ENCODE data around the gene SLF2. TPM values are rescaled to one million over a fixed set of nuclear protein-coding genes. Genes with fewer than 3 reads are reported as not detected.

SLF2 gene
- total RNA-seq, 1 experiment from 2014 or later: 23.1 TPM

DNA sequence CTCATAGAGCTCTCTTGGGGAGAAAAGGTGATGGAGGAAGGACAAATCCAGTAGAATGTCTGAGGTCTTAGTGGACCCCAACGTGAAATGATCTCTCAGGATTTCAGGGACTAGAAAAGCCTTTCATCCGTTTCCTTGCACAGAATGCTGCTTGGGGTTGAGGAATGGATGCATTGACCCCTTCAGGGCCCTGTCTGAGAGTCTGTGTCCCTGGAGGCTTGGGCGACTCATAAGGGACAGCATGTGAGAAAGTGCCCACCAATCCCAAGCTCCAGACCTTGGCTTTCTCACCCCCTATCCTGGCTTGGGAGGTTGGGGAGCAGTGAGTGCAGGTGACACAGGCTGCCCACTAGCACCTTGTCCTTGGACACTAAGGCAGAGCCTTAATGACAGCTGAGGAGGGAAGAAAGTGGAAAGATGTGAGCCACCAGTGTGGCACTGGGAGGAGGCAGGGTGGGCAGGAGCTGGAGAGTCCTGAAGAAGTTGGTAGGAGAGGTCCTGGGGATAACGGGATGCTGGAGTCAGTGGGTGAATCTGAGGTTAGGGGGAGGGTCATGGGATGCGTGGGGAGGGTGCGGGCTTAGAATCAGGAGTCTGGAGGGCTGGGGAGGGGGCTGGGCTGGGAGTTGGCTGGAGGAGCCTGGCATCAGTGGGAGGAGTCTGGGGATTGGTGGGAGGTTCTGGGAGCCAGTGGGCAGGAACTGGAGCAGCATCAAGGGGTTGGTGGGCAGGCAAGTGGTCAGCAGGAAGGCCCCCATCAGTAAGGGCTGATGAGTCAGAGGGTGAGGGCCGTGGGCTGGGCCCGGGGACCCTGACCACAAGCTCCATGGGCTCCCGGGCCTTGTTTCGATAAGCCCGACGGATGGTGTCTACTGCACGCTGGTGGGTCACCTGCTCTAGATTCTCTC, 95.4 kb downstream of the SLF2 start:
- Mint-ChIP-seq H3K36me3 (ENCODE audit: insufficient read depth in 1 of 3, low read depth in 3 of 3) (peaks cover 13 to 35% (median 33%) of the 10 kb centered on the region in 3 experiments; a peak in 5 of 7 replicates), H3K27me3 (ENCODE audit: low read depth) (peaks cover under 1% of the 10 kb centered on the region), H3K27ac (peak overlapping the region; percentile 27 to 59 (median 34); a peak in 3 of 7 replicates), H3K9me3 (no peaks in the 10 kb centered on the region), H3K4me1 (peaks cover 12 to 24% of the 10 kb centered on the region in 2 experiments), H3K4me3 (no peak overlapping the region; a peak in 1 of 5 replicates)
- H3K4me2 ChIP-seq (ENCODE audit: insufficient read depth, insufficient read length, low read length): no peak overlapping the region
- TF ChIP-seq, protein P1, sequence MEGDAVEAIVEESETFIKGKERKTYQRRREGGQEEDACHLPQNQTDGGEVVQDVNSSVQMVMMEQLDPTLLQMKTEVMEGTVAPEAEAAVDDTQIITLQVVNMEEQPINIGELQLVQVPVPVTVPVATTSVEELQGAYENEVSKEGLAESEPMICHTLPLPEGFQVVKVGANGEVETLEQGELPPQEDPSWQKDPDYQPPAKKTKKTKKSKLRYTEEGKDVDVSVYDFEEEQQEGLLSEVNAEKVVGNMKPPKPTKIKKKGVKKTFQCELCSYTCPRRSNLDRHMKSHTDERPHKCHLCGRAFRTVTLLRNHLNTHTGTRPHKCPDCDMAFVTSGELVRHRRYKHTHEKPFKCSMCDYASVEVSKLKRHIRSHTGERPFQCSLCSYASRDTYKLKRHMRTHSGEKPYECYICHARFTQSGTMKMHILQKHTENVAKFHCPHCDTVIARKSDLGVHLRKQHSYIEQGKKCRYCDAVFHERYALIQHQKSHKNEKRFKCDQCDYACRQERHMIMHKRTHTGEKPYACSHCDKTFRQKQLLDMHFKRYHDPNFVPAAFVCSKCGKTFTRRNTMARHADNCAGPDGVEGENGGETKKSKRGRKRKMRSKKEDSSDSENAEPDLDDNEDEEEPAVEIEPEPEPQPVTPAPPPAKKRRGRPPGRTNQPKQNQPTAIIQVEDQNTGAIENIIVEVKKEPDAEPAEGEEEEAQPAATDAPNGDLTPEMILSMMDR (conservative IDR thresholded peaks at IDR 0.05): no peak
- no peak overlapping the region for H3K14ac ChIP-seq (ENCODE audit: insufficient read depth, low read length)
- no peak overlapping the region for H3T11ph ChIP-seq (ENCODE audit: low read length)
- H3K79me1 ChIP-seq (ENCODE audit: insufficient read depth, low read depth, low read length, poor library complexity, severe bottlenecking): no peaks in the 10 kb centered on the region
- H2BK120ac ChIP-seq (ENCODE audit: low read depth, low read length, poor library complexity, severe bottlenecking): no peak overlapping the region
- no CpG with 5 or more reads among the region's 13 CpGs for WGBS (ENCODE audit: extremely low coverage, insufficient read length, low lambda C conversion rate)
- no peak for DNase-seq
- no peaks in the 10 kb centered on the region for H3K4me1 ChIP-seq (ENCODE audit: insufficient read depth, low read length)
- H4K5ac ChIP-seq (ENCODE audit: insufficient read length, low read depth, low read length): no peak overlapping the region
- H3K23ac ChIP-seq (ENCODE audit: insufficient read length, low read depth, low read length): no peak overlapping the region
- no peak overlapping the region for H2BK15ac ChIP-seq (ENCODE audit: low read depth, low read length)
- H3K9ac ChIP-seq (ENCODE audit: extremely low read depth, insufficient read length, low read length): no peak overlapping the region
- no peak overlapping the region for H3K4ac ChIP-seq (ENCODE audit: low read depth, low read length)
- no peak overlapping the region for H2BK20ac ChIP-seq (ENCODE audit: low read depth, low read length, poor library complexity, severe bottlenecking)
- H3K9me3 ChIP-seq (ENCODE audit: control insufficient read depth, low read depth, low read length): no peaks in the 10 kb centered on the region
- H4K8ac ChIP-seq (replicated peaks; ENCODE audit: insufficient read length, low read depth, low read length): no peak overlapping the region
- no peak overlapping the region for H3K56ac ChIP-seq (ENCODE audit: insufficient read length, low read depth, low read length)
- H2BK12ac ChIP-seq (ENCODE audit: insufficient read length, low read depth, low read length): no peak overlapping the region
- H2AK5ac ChIP-seq (ENCODE audit: insufficient read length, low read length): no peak overlapping the region
- no peaks in the 10 kb centered on the region for H3K79me2 ChIP-seq (ENCODE audit: insufficient read depth, low read length)
- H4K20me1 ChIP-seq (ENCODE audit: control insufficient read depth, insufficient read depth, insufficient read length): no peaks in the 10 kb centered on the region
- H3K23me2 ChIP-seq (ENCODE audit: insufficient read length, low read depth, low read length, poor library complexity, severe bottlenecking): no peaks in the 10 kb centered on the region
- no peak overlapping the region for H2BK5ac ChIP-seq (ENCODE audit: insufficient read length, low read length)
- no peak overlapping the region for H2AFZ ChIP-seq (ENCODE audit: low read length)
- no peak overlapping the region for H4K91ac ChIP-seq (ENCODE audit: insufficient read length, low read depth, low read length)
- H3K18ac ChIP-seq (ENCODE audit: insufficient read length, low read depth, low read length): no peak overlapping the region
- no peaks in the 10 kb centered on the region for H3K27me3 ChIP-seq (ENCODE audit: insufficient read depth, low read length)
- H3K27ac ChIP-seq (ENCODE audit: insufficient read length, low read depth, low read length): no peak overlapping the region

Data from H9 (cell line).